ENCODE measurements around the gene REXO4. TPM values are rescaled to one million over a fixed set of nuclear protein-coding genes. Genes with fewer than 3 reads are reported as not detected.

The REXO4 gene
- total and polyA plus RNA-seq, 9 of the 15 experiments (the other 6 are each of a cell fraction or from before 2014, with no cell fraction given), result 3.4 to 72.9 (median 31.1) TPM

DNA sequence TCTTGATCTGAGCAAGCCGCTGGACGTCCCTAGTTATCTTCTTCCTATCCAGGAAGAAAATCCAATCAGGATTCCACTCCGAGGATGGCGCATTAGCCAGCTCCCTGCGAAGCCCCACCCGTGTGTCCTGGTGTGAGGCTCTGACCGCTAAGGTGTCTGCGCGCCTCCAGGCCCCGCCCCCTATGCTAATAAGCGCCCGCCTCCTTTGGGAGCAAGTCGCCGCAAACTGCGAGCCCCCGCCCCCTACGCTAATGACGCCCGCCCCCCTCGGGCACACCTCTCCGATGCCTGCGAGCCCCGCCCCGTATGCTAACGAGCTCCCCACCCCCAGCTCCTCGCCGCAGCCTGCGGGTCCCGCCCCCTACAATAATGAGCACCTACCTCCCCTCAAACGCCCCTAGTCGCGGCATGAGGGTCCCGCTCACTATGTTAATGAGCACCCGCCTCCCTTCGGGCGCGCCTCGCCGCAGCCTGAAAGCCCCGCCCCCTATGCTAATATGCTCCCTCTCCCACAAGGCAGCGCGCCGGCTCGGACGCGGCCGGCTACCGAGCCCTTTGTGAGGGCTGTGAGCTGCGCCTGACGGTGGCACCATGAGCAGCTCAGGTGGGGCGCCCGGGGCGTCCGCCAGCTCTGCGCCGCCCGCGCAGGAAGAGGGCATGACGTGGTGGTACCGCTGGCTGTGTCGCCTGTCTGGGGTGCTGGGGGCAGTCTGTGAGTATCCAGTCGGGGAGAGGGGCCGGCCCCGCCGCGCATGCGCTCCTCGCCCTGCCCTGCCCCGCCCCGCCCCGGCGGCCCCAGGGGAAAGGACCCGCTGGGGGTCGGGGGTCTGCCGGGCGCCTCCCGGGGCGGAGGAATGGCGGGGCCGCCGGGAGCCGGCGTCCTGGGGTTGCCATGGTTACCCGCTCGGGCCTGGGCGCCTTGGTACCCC lies 41.9 kb upstream of the REXO4 start, which contains the start of gene CACFD1 (continued):
- TF ChIP-seq ZNF507 (tag; conservative IDR thresholded peaks at IDR 0.05), result no peak
- TF ChIP-seq PCBP2 (IDR thresholded peaks at IDR 0.05; ENCODE audit: low read depth, low read length, poor library complexity, severe bottlenecking), result no peak
- TF ChIP-seq RBM39 (optimal IDR thresholded peaks at IDR 0.05; ENCODE audit: low read depth, low read length), result no peak
- TF ChIP-seq TBP (optimal IDR thresholded peaks at IDR 0.05; ENCODE audit: low read depth, low read length), result peak; percentile 25
- TF ChIP-seq ZNF436 (CRISPR knock-in tag; IDR thresholded peaks at IDR 0.05), result no peak
- no peak for TF ChIP-seq ZNF197 (CRISPR knock-in tag; IDR thresholded peaks at IDR 0.05; ENCODE audit: low read depth)
- no peak for TF ChIP-seq SAFB (IDR thresholded peaks at IDR 0.05; ENCODE audit: borderline replicate concordance, low read depth, low read length)
- no peak for TF ChIP-seq SRSF7 (optimal IDR thresholded peaks at IDR 0.05; ENCODE audit: low read depth, low read length)
- no peak for TF ChIP-seq NCOR1 (IDR thresholded peaks at IDR 0.05)
- TF ChIP-seq, protein P1, sequence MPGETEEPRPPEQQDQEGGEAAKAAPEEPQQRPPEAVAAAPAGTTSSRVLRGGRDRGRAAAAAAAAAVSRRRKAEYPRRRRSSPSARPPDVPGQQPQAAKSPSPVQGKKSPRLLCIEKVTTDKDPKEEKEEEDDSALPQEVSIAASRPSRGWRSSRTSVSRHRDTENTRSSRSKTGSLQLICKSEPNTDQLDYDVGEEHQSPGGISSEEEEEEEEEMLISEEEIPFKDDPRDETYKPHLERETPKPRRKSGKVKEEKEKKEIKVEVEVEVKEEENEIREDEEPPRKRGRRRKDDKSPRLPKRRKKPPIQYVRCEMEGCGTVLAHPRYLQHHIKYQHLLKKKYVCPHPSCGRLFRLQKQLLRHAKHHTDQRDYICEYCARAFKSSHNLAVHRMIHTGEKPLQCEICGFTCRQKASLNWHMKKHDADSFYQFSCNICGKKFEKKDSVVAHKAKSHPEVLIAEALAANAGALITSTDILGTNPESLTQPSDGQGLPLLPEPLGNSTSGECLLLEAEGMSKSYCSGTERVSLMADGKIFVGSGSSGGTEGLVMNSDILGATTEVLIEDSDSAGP (CRISPR knock-in tag; IDR thresholded peaks at IDR 0.05), result no peak
- no peak for TF ChIP-seq MAFK (IDR thresholded peaks at IDR 0.05; ENCODE audit: low read length)
- no peak for TF ChIP-seq SPI1 (IDR thresholded peaks at IDR 0.05; ENCODE audit: borderline replicate concordance, low read depth, low read length)
- no peak for TF ChIP-seq PRPF4 (IDR thresholded peaks at IDR 0.05; ENCODE audit: insufficient read depth, low read depth, low read length, poor library complexity, severe bottlenecking)
- TF ChIP-seq, protein P2, sequence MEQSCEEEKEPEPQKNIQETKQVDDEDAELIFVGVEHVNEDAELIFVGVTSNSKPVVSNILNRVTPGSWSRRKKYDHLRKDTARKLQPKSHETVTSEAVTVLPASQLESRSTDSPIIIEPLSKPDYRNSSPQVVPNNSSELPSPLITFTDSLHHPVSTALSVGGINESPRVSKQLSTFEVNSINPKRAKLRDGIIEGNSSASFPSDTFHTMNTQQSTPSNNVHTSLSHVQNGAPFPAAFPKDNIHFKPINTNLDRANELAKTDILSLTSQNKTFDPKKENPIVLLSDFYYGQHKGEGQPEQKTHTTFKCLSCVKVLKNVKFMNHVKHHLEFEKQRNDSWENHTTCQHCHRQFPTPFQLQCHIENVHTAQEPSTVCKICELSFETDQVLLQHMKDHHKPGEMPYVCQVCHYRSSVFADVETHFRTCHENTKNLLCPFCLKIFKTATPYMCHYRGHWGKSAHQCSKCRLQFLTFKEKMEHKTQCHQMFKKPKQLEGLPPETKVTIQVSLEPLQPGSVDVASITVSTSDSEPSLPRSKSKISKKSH (CRISPR knock-in tag; IDR thresholded peaks at IDR 0.05), result no peak
- TF ChIP-seq, protein P3, sequence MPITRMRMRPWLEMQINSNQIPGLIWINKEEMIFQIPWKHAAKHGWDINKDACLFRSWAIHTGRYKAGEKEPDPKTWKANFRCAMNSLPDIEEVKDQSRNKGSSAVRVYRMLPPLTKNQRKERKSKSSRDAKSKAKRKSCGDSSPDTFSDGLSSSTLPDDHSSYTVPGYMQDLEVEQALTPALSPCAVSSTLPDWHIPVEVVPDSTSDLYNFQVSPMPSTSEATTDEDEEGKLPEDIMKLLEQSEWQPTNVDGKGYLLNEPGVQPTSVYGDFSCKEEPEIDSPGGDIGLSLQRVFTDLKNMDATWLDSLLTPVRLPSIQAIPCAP (CRISPR knock-in tag; IDR thresholded peaks at IDR 0.05; ENCODE audit: borderline replicate concordance), result no peak
- TF ChIP-seq PHF8 (IDR thresholded peaks at IDR 0.05; ENCODE audit: borderline replicate concordance, low read length), result peak; percentile 65; the same call in 1 of the 2 replicates
- 0 out of 2 replicates have a peak, but pooled peaks have one; percentile 37 for TF ChIP-seq SUPT5H (IDR thresholded peaks at IDR 0.05)
- no peak for TF ChIP-seq ZNF311 (CRISPR knock-in tag; IDR thresholded peaks at IDR 0.05)
- TF ChIP-seq HCFC1 (IDR thresholded peaks at IDR 0.05; ENCODE audit: low read depth, low read length), result no peak
- TF ChIP-seq, protein P4, sequence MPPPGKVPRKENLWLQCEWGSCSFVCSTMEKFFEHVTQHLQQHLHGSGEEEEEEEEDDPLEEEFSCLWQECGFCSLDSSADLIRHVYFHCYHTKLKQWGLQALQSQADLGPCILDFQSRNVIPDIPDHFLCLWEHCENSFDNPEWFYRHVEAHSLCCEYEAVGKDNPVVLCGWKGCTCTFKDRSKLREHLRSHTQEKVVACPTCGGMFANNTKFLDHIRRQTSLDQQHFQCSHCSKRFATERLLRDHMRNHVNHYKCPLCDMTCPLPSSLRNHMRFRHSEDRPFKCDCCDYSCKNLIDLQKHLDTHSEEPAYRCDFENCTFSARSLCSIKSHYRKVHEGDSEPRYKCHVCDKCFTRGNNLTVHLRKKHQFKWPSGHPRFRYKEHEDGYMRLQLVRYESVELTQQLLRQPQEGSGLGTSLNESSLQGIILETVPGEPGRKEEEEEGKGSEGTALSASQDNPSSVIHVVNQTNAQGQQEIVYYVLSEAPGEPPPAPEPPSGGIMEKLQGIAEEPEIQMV (tag; conservative IDR thresholded peaks at IDR 0.05; ENCODE audit: low read depth), result no peak
- no peak for TF ChIP-seq IFI16 (CRISPR knock-in tag; IDR thresholded peaks at IDR 0.05)
